HepG2 (cell line): ENCODE measurements around the gene EIF3L. TPM values are rescaled to one million over a fixed set of nuclear protein-coding genes. Genes with fewer than 3 reads are reported as not detected.

Experiments
- DZIP1 ChIP-seq: sonication (generic); formaldehyde crosslinking; IDR thresholded peaks from 2 replicates; pipeline ENCODE4 v1.5.0; 2020; ENCODE audit warnings: mild to moderate bottlenecking, missing genetic modification reagents
- HMGXB4 ChIP-seq, 2 experiments: sonication (generic) in 1 of 2; formaldehyde crosslinking in 1 of 2; IDR thresholded peaks; 2 replicates each; pipeline versions ENCODE4 v1.4.0 to v1.6.1; 2018 to 2020; ENCODE audit warnings: missing genetic modification reagents in 2 of 2, borderline replicate concordance in 1 of 2, low read depth in 1 of 2, mild to moderate bottlenecking in 1 of 2, missing biosample characterization in 1 of 2
- IKZF4 ChIP-seq: sonication (generic); formaldehyde crosslinking; IDR thresholded peaks from 2 replicates; pipeline ENCODE4 v1.5.1; 2020; ENCODE audit warnings: borderline replicate concordance, mild to moderate bottlenecking, low read depth, missing genetic modification reagents; ENCODE audit errors: not compliant biosample characterization
- MEIS2 ChIP-seq: sonication (generic); formaldehyde crosslinking; IDR thresholded peaks from 2 replicates; pipeline ENCODE4 v1.9.0; 2021; ENCODE audit warnings: mild to moderate bottlenecking, missing genetic modification reagents
- NFATC3 ChIP-seq: sonication (generic); formaldehyde crosslinking; IDR thresholded peaks from 2 replicates; pipeline ENCODE4 v1.5.1; 2020; ENCODE audit warnings: mild to moderate bottlenecking, missing genetic modification reagents
- NRL ChIP-seq: sonication (generic); formaldehyde crosslinking; IDR thresholded peaks from 2 replicates; pipeline ENCODE4 v1.5.0; 2020; ENCODE audit warnings: missing genetic modification reagents, mild to moderate bottlenecking, moderate library complexity, borderline replicate concordance
- PRMT3 ChIP-seq: sonication (generic); formaldehyde crosslinking; IDR thresholded peaks from 2 replicates; pipeline ENCODE4 v1.8.1; 2022; ENCODE audit warnings: low read depth, mild to moderate bottlenecking, moderate library complexity, missing genetic modification reagents, borderline replicate concordance
- SKI ChIP-seq: fragments of 450-650 bp; IDR thresholded peaks from one replicate; pipeline ENCODE4 v1.6.1; 2018; ENCODE audit warnings: mild to moderate bottlenecking; ENCODE audit not compliant: partially characterized antibody
- SP5 ChIP-seq: IDR thresholded peaks from 2 replicates; pipeline ENCODE4 v1.6.1; 2016; ENCODE audit warnings: low read depth, borderline replicate concordance
- ZBTB1 ChIP-seq: sonication (generic); formaldehyde crosslinking; IDR thresholded peaks from 2 replicates; pipeline ENCODE4 v1.4.0; 2020; ENCODE audit warnings: missing genetic modification reagents, borderline replicate concordance
- ZFP62 ChIP-seq: sonication (generic); formaldehyde crosslinking; IDR thresholded peaks from 2 replicates; pipeline ENCODE4 v1.4.0; 2020; ENCODE audit warnings: missing genetic modification reagents
- ZKSCAN8 ChIP-seq: IDR thresholded peaks from 2 replicates; pipeline ENCODE4 v1.6.1; 2016; ENCODE audit warnings: borderline replicate concordance, missing genetic modification reagents, missing compliant biosample characterization
- ZNF296 ChIP-seq: sonication (generic); formaldehyde crosslinking; conservative IDR thresholded peaks from 2 replicates; pipeline ENCODE4 v1.5.0; 2020; ENCODE audit warnings: mild to moderate bottlenecking, missing genetic modification reagents
- ZNF333 ChIP-seq: sonication (generic); formaldehyde crosslinking; IDR thresholded peaks from 2 replicates; pipeline ENCODE4 v1.4.0; 2020; ENCODE audit warnings: mild to moderate bottlenecking, missing genetic modification reagents, borderline replicate concordance
- ZNF33B ChIP-seq: sonication (generic); formaldehyde crosslinking; IDR thresholded peaks from 2 replicates; pipeline ENCODE4 v1.5.1; 2020; ENCODE audit warnings: mild to moderate bottlenecking, missing genetic modification reagents
- ZNF383 ChIP-seq: sonication (generic); formaldehyde crosslinking; IDR thresholded peaks from 2 replicates; pipeline ENCODE4 v1.4.0; 2020; ENCODE audit warnings: missing genetic modification reagents, mild to moderate bottlenecking, borderline replicate concordance
- ZNF468 ChIP-seq: sonication (generic); formaldehyde crosslinking; IDR thresholded peaks from 2 replicates; pipeline ENCODE4 v1.8.0; 2022; ENCODE audit warnings: mild to moderate bottlenecking, moderate library complexity, missing genetic modification reagents
- ZNF670 ChIP-seq: sonication (generic); formaldehyde crosslinking; IDR thresholded peaks from 2 replicates; pipeline ENCODE4 v1.8.0; 2022; ENCODE audit warnings: mild to moderate bottlenecking, missing genetic modification reagents, borderline replicate concordance
- polyA plus RNA-seq, 8 experiments: library from polyadenylated mRNA; depleted of rRNA in 3 of 8; stranded (reverse) in 7 of 8; unstranded in 1 of 8; fragments of >200 nt; fragmentation: Illumina TruSeq in 4 of 8; extraction: Trizol in 4 of 8; gene quantifications; 2 replicates each; pipeline versions ENCODE4 v1.2.1 to v1.2.3, GENCODE V29; 2011 to 2016; ENCODE audit warnings: low read depth in 4 of 8, missing spikeins in 1 of 8, mixed read lengths in 1 of 8; ENCODE audit not compliant: insufficient read depth in 1 of 8
- total RNA-seq, 5 experiments: library from RNA; depleted of rRNA; stranded (reverse); fragments of >200 nt; fragmentation: Illumina TruSeq; extraction: Trizol; gene quantifications; 2 replicates each; pipeline ENCODE4 v1.2.3, GENCODE V29; 2016; ENCODE audit warnings: low read depth in 1 of 5
- TF ChIP-seq, protein P1 (sequence below): sonication (generic); formaldehyde crosslinking; IDR thresholded peaks from 2 replicates; pipeline ENCODE4 v1.4.0; 2020; ENCODE audit warnings: missing genetic modification reagents
- TF ChIP-seq, protein P2 (sequence below), 2 experiments: sonication (generic) in 1 of 2; formaldehyde crosslinking in 1 of 2; IDR thresholded peaks; 2 replicates each; pipeline versions ENCODE4 v1.5.1 to v1.6.1; 2011 to 2020; ENCODE audit warnings: borderline replicate concordance in 1 of 2, low read depth in 1 of 2, low read length in 1 of 2, mild to moderate bottlenecking in 1 of 2, missing genetic modification reagents in 1 of 2, moderate library complexity in 1 of 2

EIF3L gene
- total and polyA plus RNA-seq, 2 of the 13 experiments (the other 11 are each of a cell fraction or from before 2014, with no cell fraction given) = 514 to 793 TPM

GRCh38 chr22:37817705-37818408 is 31.4 kb upstream of the EIF3L start (continued):
- no peak for TF ChIP-seq ZNF468 (CRISPR knock-in tag)
- TF ChIP-seq, protein P1, sequence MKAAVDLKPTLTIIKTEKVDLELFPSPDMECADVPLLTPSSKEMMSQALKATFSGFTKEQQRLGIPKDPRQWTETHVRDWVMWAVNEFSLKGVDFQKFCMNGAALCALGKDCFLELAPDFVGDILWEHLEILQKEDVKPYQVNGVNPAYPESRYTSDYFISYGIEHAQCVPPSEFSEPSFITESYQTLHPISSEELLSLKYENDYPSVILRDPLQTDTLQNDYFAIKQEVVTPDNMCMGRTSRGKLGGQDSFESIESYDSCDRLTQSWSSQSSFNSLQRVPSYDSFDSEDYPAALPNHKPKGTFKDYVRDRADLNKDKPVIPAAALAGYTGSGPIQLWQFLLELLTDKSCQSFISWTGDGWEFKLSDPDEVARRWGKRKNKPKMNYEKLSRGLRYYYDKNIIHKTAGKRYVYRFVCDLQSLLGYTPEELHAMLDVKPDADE (CRISPR knock-in tag) = no peak
- no peak for TF ChIP-seq NFATC3 (CRISPR knock-in tag)
- no peak for TF ChIP-seq ZNF333
- TF ChIP-seq ZNF383 (CRISPR knock-in tag) = no peak
- TF ChIP-seq IKZF4 (CRISPR knock-in tag) = no peak
- TF ChIP-seq ZKSCAN8 (CRISPR knock-in tag) = no peak
- peak; percentile 84; the same call in 1 of the 2 replicates for TF ChIP-seq MEIS2
- peak; percentile 94 for TF ChIP-seq SP5 (CRISPR knock-in tag)
- no peak for TF ChIP-seq PRMT3 (CRISPR knock-in tag)
- no peak for TF ChIP-seq ZFP62 (CRISPR knock-in tag)
- TF ChIP-seq NRL = peak; percentile 63; the same call in 1 of the 2 replicates
- TF ChIP-seq HMGXB4 (CRISPR knock-in tag; IDR thresholded peaks at IDR 0.05; ENCODE audit: borderline replicate concordance in 1 of 2, low read depth in 1 of 2) = peak; percentile 81 to 84; a peak in 3 of 4 replicates
- no peak for TF ChIP-seq ZNF33B (CRISPR knock-in tag)
- peak; percentile 93 for TF ChIP-seq SKI
- peak; percentile 74; the same call in 1 of the 2 replicates for TF ChIP-seq ZNF670 (CRISPR knock-in tag)
- TF ChIP-seq, protein P2, sequence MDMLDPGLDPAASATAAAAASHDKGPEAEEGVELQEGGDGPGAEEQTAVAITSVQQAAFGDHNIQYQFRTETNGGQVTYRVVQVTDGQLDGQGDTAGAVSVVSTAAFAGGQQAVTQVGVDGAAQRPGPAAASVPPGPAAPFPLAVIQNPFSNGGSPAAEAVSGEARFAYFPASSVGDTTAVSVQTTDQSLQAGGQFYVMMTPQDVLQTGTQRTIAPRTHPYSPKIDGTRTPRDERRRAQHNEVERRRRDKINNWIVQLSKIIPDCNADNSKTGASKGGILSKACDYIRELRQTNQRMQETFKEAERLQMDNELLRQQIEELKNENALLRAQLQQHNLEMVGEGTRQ (IDR thresholded peaks at IDR 0.05; ENCODE audit: low read depth, low read length) = no peak
- TF ChIP-seq, protein P2 (CRISPR knock-in tag; IDR thresholded peaks at IDR 0.05; ENCODE audit: borderline replicate concordance) = no peak
- no peak for TF ChIP-seq ZNF296 (CRISPR knock-in tag)
- no peak for TF ChIP-seq DZIP1 (CRISPR knock-in tag)
- no peak for TF ChIP-seq ZBTB1 (CRISPR knock-in tag)
